Neural progenitor cell (in vitro differentiated cells): ENCODE measurements around the gene LMAN2.

Experiments
- CTCF ChIP-seq: fragments of 200-600 bp; sonication (generic); IDR thresholded peaks from 2 replicates; pipeline ENCODE4 v1.5.1; 2017; ENCODE audit warnings: antibody characterized with exemption, mild to moderate bottlenecking
- EZH2 ChIP-seq: fragments of 200-600 bp; sonication (generic); IDR thresholded peaks from 2 replicates; pipeline ENCODE4 v1.6.1; 2017; ENCODE audit warnings: antibody characterized with exemption, mild to moderate bottlenecking, moderate library complexity

- no peak for TF ChIP-seq CTCF
- TF ChIP-seq EZH2, result no peak
These were observed 17.9 kb downstream of the LMAN2 start for GRCh38 chr5:177333420-177334154.
